ENCODE measurements around the gene RANBP10. TPM values are rescaled to one million over a fixed set of nuclear protein-coding genes. Genes with fewer than 3 reads are reported as not detected.

RANBP10 gene
- total RNA-seq, 1 experiment from 2014 or later: 15.6 TPM

DNA sequence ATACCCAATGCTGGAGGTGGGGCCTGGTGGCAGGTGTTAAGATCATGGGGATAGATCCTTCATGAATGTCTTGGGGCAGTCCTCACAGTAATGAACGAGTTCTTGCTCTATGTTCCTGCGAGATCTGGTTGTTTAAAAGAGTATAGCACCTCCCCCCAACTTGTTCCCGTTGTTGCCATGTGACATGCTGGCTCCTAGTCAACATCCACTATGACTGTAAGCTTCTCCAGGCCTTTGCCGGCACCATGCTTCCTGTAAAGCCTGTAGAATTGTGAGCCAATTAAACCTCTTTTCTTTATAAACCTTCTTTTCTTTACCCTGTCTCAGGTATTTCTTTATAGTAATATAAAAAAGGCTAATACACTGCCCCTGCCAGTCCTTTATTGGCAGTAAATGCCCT is 33.3 kb downstream of the RANBP10 start:
- DNase-seq: no peak
- no peak overlapping the region for H3K56ac ChIP-seq (ENCODE audit: insufficient read length, low read depth, low read length)
- H3K14ac ChIP-seq (ENCODE audit: insufficient read depth, low read length): no peak overlapping the region
- no peak for TF ChIP-seq CTCF (conservative IDR thresholded peaks at IDR 0.05)
- Mint-ChIP-seq H3K9me3 (peaks cover 3 to 5% of the 10 kb centered on the region in 2 experiments; a peak in 3 of 5 replicates), H3K27me3 (ENCODE audit: low read depth) (peaks cover 1% of the 10 kb centered on the region; the same call in 1 of the 2 replicates), H3K27ac (no peak overlapping the region), H3K4me3 (no peak overlapping the region), H3K4me1 (no peaks in the 10 kb centered on the region), H3K36me3 (ENCODE audit: insufficient read depth in 1 of 3, low read depth in 3 of 3) (peaks cover 6 to 18% (median 15%) of the 10 kb centered on the region in 3 experiments)
- no peaks in the 10 kb centered on the region for H4K20me1 ChIP-seq (ENCODE audit: control insufficient read depth, insufficient read depth, insufficient read length)
- no peaks in the 10 kb centered on the region for H3K9me3 ChIP-seq (ENCODE audit: control insufficient read depth, low read depth, low read length)
- H3K79me2 ChIP-seq (ENCODE audit: insufficient read depth, low read length): 0 out of 2 replicates have a peak, but pooled peaks cover 3% of the 10 kb centered on the region
- no peak overlapping the region for H3K27ac ChIP-seq (ENCODE audit: insufficient read length, low read depth, low read length)
- no peak overlapping the region for H3K4me2 ChIP-seq (ENCODE audit: insufficient read depth, insufficient read length, low read length)
- H3K9ac ChIP-seq (ENCODE audit: extremely low read depth, insufficient read length, low read length): no peak overlapping the region
- H3K4me1 ChIP-seq (ENCODE audit: insufficient read depth, low read length): no peaks in the 10 kb centered on the region
- H2BK120ac ChIP-seq (ENCODE audit: low read depth, low read length, poor library complexity, severe bottlenecking): no peak overlapping the region
- H3K18ac ChIP-seq (ENCODE audit: insufficient read length, low read depth, low read length): no peak overlapping the region
- H2BK20ac ChIP-seq (ENCODE audit: low read depth, low read length, poor library complexity, severe bottlenecking): no peak overlapping the region
- H3K79me1 ChIP-seq (ENCODE audit: insufficient read depth, low read depth, low read length, poor library complexity, severe bottlenecking): no peaks in the 10 kb centered on the region
- no peak overlapping the region for H4K5ac ChIP-seq (ENCODE audit: insufficient read length, low read depth, low read length)
- no peak overlapping the region for H2AFZ ChIP-seq (ENCODE audit: low read length)
- no peaks in the 10 kb centered on the region for H3K23me2 ChIP-seq (ENCODE audit: insufficient read length, low read depth, low read length, poor library complexity, severe bottlenecking)
- no peak overlapping the region for H2BK15ac ChIP-seq (ENCODE audit: low read depth, low read length)
- no CpG with 5 or more reads among the region's 4 CpGs for WGBS (ENCODE audit: extremely low coverage, insufficient read length, low lambda C conversion rate)
- no peak overlapping the region for H4K8ac ChIP-seq (replicated peaks; ENCODE audit: insufficient read length, low read depth, low read length)
- no peak overlapping the region for H2BK12ac ChIP-seq (ENCODE audit: insufficient read length, low read depth, low read length)
- H4K91ac ChIP-seq (ENCODE audit: insufficient read length, low read depth, low read length): no peak overlapping the region
- no peak overlapping the region for H2BK5ac ChIP-seq (ENCODE audit: insufficient read length, low read length)
- H3K27me3 ChIP-seq (ENCODE audit: insufficient read depth, low read length): no peaks in the 10 kb centered on the region
- no peak overlapping the region for H3K23ac ChIP-seq (ENCODE audit: insufficient read length, low read depth, low read length)
- no peak overlapping the region for H3K4ac ChIP-seq (ENCODE audit: low read depth, low read length)
- no peak overlapping the region for H2AK5ac ChIP-seq (ENCODE audit: insufficient read length, low read length)
- no peak overlapping the region for H3T11ph ChIP-seq (ENCODE audit: low read length)
